A549 (cell line): ENCODE measurements around the gene GNG4. TPM values are rescaled to one million over a fixed set of nuclear protein-coding genes. Genes with fewer than 3 reads are reported as not detected.

Experiments used
- ATAC-seq, 2 experiments: fragments of 200-7000 bp in 1 of 2; fragments of >200 bp in 1 of 2; cut with Nextera tagmentation in 1 of 2; cut with Tn5 transposase in 1 of 2; 3 replicates each; pipeline versions ENCODE4 v1.8.0 to v1.9.1; 2018 to 2020; ENCODE audit warnings: mild to moderate bottlenecking in 1 of 2, moderate library complexity in 1 of 2
- CTCF ChIA-PET: fragments of 300-600 bp; sonication (Branson Sonifier 250); formaldehyde crosslinking; extraction: SDS; loops from one replicate; lab custom pipeline; 2021; ENCODE audit warnings: antibody characterized with exemption, inconsistent platforms; lab: Yijun Ruan, JAX
- POLR2A ChIA-PET: fragments of 350-600 bp; formaldehyde crosslinking; extraction: SDS; loops from one replicate; lab custom pipeline; 2021; ENCODE audit warnings: antibody characterized with exemption, inconsistent platforms; lab: Yijun Ruan, JAX
- DNase-seq, 2 experiments: peaks; one replicate each; pipeline versions ENCODE4 v3.0.0 to v3.0.0-alpha.2; 2011 to 2016; ENCODE audit warnings: low read depth in 1 of 2, low spot score in 1 of 2
- FAIRE-seq: peaks from 2 replicates; lab custom pipeline; 2011; peaks lifted over from hg19 to GRCh38; lab: Jason Lieb, UNC
- H3K27ac ChIP-seq, 2 experiments: fragments of >200 bp; sonication (Bioruptor Twin); formaldehyde crosslinking; 3 replicates each; pipeline ENCODE4 v1.5.1; 2016 to 2017
- H3K4me1 ChIP-seq: fragments of >200 bp; sonication (Bioruptor Twin); formaldehyde crosslinking; 3 replicates; pipeline ENCODE4 v1.6.1; 2016
- H3K4me2 ChIP-seq: fragments of >200 bp; sonication (Bioruptor Twin); formaldehyde crosslinking; 3 replicates; pipeline ENCODE4 v1.6.1; 2016
- H3K4me3 ChIP-seq: fragments of >200 bp; sonication (Bioruptor Twin); formaldehyde crosslinking; 3 replicates; pipeline ENCODE4 v1.5.1; 2016
- H3K9me3 ChIP-seq: fragments of >200 bp; sonication (Bioruptor Twin); formaldehyde crosslinking; 3 replicates; pipeline ENCODE4 v1.6.1; 2016
- CBX8 ChIP-seq: fragments of 200-600 bp; sonication (generic); IDR thresholded peaks from 2 replicates; pipeline ENCODE4 v1.6.1; 2016
- CHD2 ChIP-seq: fragments of 150-350 bp; IDR thresholded peaks from 2 replicates; pipeline ENCODE4 v1.6.1; 2014; ENCODE audit warnings: low read length; ENCODE audit not compliant: partially characterized antibody
- CHD4 ChIP-seq: fragments of 200-600 bp; sonication (generic); IDR thresholded peaks from 2 replicates; pipeline ENCODE4 v1.6.1; 2016; ENCODE audit warnings: antibody characterized with exemption, mild to moderate bottlenecking, borderline replicate concordance
- GATA3 ChIP-seq: IDR thresholded peaks from 2 replicates; pipeline ENCODE4 v1.6.1; 2012; ENCODE audit warnings: borderline replicate concordance
- HOXB13 ChIP-seq: fragments of 250-450 bp; sonication (Bioruptor Pico); IDR thresholded peaks from 2 replicates; pipeline ENCODE4 v1.5.0; 2020; ENCODE audit warnings: low read depth, mild to moderate bottlenecking, moderate library complexity
- HOXB5 ChIP-seq: fragments of 250-450 bp; sonication (Bioruptor Pico); IDR thresholded peaks from 2 replicates; pipeline ENCODE4 v1.5.0; 2020; ENCODE audit warnings: mild to moderate bottlenecking, moderate library complexity
- JUN ChIP-seq, 2 experiments: fragments of >200 bp; sonication (Bioruptor Twin); formaldehyde crosslinking; IDR thresholded peaks; 2 replicates in 1 of 2; 3 replicates in 1 of 2; pipeline ENCODE4 v1.6.1; 2016 to 2017
- KDM5A ChIP-seq: fragments of 200-600 bp; sonication (generic); IDR thresholded peaks from 2 replicates; pipeline ENCODE4 v1.6.1; 2016; ENCODE audit warnings: antibody characterized with exemption, mild to moderate bottlenecking
- MYC ChIP-seq: IDR thresholded peaks from 2 replicates; pipeline ENCODE4 v1.6.1; 2012; ENCODE audit warnings: mild to moderate bottlenecking, inconsistent platforms, low read length, improper control_type of control experiment, borderline replicate concordance
- NFE2L2 ChIP-seq: fragments of 150-350 bp; conservative IDR thresholded peaks from 2 replicates; pipeline ENCODE4 v1.6.1; 2014; ENCODE audit warnings: low read length
- PHF8 ChIP-seq: fragments of 200-600 bp; sonication (generic); IDR thresholded peaks from 2 replicates; pipeline ENCODE4 v1.6.1; 2016; ENCODE audit warnings: low read depth, mild to moderate bottlenecking, antibody characterized with exemption, moderate library complexity, borderline replicate concordance
- POLR2A ChIP-seq: IDR thresholded peaks from 2 replicates; pipeline ENCODE4 v1.6.1; 2012; ENCODE audit warnings: mild to moderate bottlenecking, low read length
- POLR2AphosphoS2 ChIP-seq: conservative IDR thresholded peaks from 2 replicates; pipeline ENCODE4 v1.6.1; 2012; ENCODE audit warnings: low read length, improper control_type of control experiment, inconsistent platforms
- RAD21 ChIP-seq, 2 experiments: fragments of >200 bp in 1 of 2; sonication (Bioruptor Twin) in 1 of 2; formaldehyde crosslinking in 1 of 2; IDR thresholded peaks in 1 of 2; conservative IDR thresholded peaks in 1 of 2; 2 replicates in 1 of 2; 3 replicates in 1 of 2; pipeline ENCODE4 v1.6.1; 2012 to 2018; ENCODE audit warnings: inconsistent platforms in 1 of 2
- RARB ChIP-seq: fragments of 250-450 bp; sonication (Bioruptor Pico); IDR thresholded peaks from 2 replicates; pipeline ENCODE4 v1.8.0; 2021; ENCODE audit warnings: mild to moderate bottlenecking, moderate library complexity
- RFX5 ChIP-seq: fragments of 450-650 bp; IDR thresholded peaks from 2 replicates; pipeline ENCODE4 v1.7.1; 2014; ENCODE audit warnings: antibody characterized with exemption, mild to moderate bottlenecking, moderate library complexity
- RNF2 ChIP-seq: fragments of 200-600 bp; sonication (generic); IDR thresholded peaks from 2 replicates; pipeline ENCODE4 v1.6.1; 2016; ENCODE audit warnings: low read depth, mild to moderate bottlenecking, antibody characterized with exemption, moderate library complexity, borderline replicate concordance
- SMC3 ChIP-seq: fragments of >200 bp; sonication (Bioruptor Twin); formaldehyde crosslinking; IDR thresholded peaks from 3 replicates; pipeline ENCODE4 v1.6.1; 2018; ENCODE audit warnings: inconsistent platforms
- SREBF2 ChIP-seq: fragments of 450-650 bp; IDR thresholded peaks from 2 replicates; pipeline ENCODE4 v1.6.1; 2014; ENCODE audit warnings: mild to moderate bottlenecking, moderate library complexity
- TP53 ChIP-seq: fragments of 250-450 bp; sonication (Bioruptor Pico); IDR thresholded peaks from 2 replicates; pipeline ENCODE4 v1.5.0; 2021; ENCODE audit warnings: mild to moderate bottlenecking, moderate library complexity
- ZC3H11A ChIP-seq: fragments of 450-650 bp; IDR thresholded peaks from 2 replicates; pipeline ENCODE4 v1.6.1; 2014; ENCODE audit warnings: antibody characterized with exemption, mild to moderate bottlenecking
- ZSCAN20 ChIP-seq: fragments of 250-450 bp; sonication (Bioruptor Pico); IDR thresholded peaks from 2 replicates; pipeline ENCODE4 v1.8.0; 2022; ENCODE audit warnings: mild to moderate bottlenecking, moderate library complexity
- whole genome bisulfite sequencing: methylation state at CpG from one replicate; pipeline ENCODE4 v1.1.6; 2017; ENCODE audit errors: missing lambda C conversion rate; 5-methylcytosine and 5-hydroxymethylcytosine counted together
- polyA plus RNA-seq, 4 experiments: library from polyadenylated mRNA; depleted of rRNA in 3 of 4; stranded (reverse); fragments of >200 nt; fragmentation: RNase III in 1 of 4; extraction: RNeasy Plus Mini Kit Qiagen cat#74134 plus additional on column Dnase treatment in 1 of 4; gene quantifications; 2 replicates in 3 of 4; 3 replicates in 1 of 4; pipeline ENCODE4 v1.2.3, GENCODE V29; 2011 to 2017
- TF ChIP-seq, protein P1 (sequence below): fragments of 250-450 bp; sonication (Bioruptor Pico); IDR thresholded peaks from 2 replicates; pipeline ENCODE4 v1.5.0; 2020; ENCODE audit warnings: low read depth, mild to moderate bottlenecking, moderate library complexity
- TF ChIP-seq, protein P2 (sequence below): IDR thresholded peaks from 2 replicates; pipeline ENCODE4 v1.6.1; 2012
- TF ChIP-seq, protein P3 (sequence below): fragments of 450-650 bp; IDR thresholded peaks from 2 replicates; pipeline ENCODE4 v1.6.1; 2014; ENCODE audit warnings: antibody characterized with exemption

Gene GNG4
- polyA plus RNA-seq, 2 of the 4 experiments (the other 2 are of a cell fraction): 10.5 to 16.3 TPM

DNA sequence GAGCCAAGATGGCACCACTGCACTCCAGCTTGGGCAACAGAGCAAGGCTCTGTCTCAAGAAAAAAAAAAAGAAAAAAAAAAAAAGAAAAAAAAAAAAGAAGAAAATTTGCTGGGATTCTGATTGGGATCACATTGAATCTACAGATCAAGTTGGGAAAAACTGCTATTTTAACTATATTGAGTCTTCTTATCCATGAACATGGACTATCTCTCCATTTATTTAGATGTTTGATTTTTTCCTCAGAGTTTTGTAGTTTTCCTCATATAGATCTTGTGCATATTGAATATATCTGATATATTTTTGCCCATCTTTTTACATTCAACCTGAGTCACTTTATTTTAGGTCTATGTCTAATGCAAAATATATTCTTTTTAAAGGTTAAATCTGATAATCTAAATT lies 87.0 kb downstream of the GNG4 start:
- ChIA-PET POLR2A (no interaction called here), CTCF (no interaction called here)
- H3K4me2 ChIP-seq: no peak overlapping the region
- FAIRE-seq (no peak), ATAC-seq (no peak), DNase-seq (no peak)
- H3K9me3 ChIP-seq: no peaks in the 10 kb centered on the region; the same call in 2 of the 3 replicates
- no peak overlapping the region for H3K4me3 ChIP-seq
- H3K27ac ChIP-seq: no peak overlapping the region
- no peak for TF ChIP-seq RARB
- no peak for TF ChIP-seq JUN (IDR thresholded peaks at IDR 0.05)
- TF ChIP-seq CHD4: no peak
- no peak for TF ChIP-seq POLR2AphosphoS2
- TF ChIP-seq, protein P1, sequence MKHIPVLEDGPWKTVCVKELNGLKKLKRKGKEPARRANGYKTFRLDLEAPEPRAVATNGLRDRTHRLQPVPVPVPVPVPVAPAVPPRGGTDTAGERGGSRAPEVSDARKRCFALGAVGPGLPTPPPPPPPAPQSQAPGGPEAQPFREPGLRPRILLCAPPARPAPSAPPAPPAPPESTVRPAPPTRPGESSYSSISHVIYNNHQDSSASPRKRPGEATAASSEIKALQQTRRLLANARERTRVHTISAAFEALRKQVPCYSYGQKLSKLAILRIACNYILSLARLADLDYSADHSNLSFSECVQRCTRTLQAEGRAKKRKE (CRISPR knock-in tag): no peak
- no peak for TF ChIP-seq RNF2
- no peak for TF ChIP-seq HOXB5 (CRISPR knock-in tag)
- no peak for TF ChIP-seq CHD2
- no peak for TF ChIP-seq HOXB13 (CRISPR knock-in tag)
- no peak for TF ChIP-seq TP53 (CRISPR knock-in tag)
- TF ChIP-seq SMC3: no peak
- no peak for TF ChIP-seq NFE2L2
- TF ChIP-seq RFX5: no peak
- TF ChIP-seq, protein P2, sequence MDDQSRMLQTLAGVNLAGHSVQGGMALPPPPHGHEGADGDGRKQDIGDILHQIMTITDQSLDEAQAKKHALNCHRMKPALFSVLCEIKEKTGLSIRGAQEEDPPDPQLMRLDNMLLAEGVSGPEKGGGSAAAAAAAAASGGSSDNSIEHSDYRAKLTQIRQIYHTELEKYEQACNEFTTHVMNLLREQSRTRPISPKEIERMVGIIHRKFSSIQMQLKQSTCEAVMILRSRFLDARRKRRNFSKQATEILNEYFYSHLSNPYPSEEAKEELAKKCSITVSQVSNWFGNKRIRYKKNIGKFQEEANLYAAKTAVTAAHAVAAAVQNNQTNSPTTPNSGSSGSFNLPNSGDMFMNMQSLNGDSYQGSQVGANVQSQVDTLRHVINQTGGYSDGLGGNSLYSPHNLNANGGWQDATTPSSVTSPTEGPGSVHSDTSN: no peak
- TF ChIP-seq POLR2A: no peak
- TF ChIP-seq, protein P3, sequence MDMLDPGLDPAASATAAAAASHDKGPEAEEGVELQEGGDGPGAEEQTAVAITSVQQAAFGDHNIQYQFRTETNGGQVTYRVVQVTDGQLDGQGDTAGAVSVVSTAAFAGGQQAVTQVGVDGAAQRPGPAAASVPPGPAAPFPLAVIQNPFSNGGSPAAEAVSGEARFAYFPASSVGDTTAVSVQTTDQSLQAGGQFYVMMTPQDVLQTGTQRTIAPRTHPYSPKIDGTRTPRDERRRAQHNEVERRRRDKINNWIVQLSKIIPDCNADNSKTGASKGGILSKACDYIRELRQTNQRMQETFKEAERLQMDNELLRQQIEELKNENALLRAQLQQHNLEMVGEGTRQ: no peak
- no peak for TF ChIP-seq MYC
- no peaks in the 10 kb centered on the region for H3K4me1 ChIP-seq

DNA sequence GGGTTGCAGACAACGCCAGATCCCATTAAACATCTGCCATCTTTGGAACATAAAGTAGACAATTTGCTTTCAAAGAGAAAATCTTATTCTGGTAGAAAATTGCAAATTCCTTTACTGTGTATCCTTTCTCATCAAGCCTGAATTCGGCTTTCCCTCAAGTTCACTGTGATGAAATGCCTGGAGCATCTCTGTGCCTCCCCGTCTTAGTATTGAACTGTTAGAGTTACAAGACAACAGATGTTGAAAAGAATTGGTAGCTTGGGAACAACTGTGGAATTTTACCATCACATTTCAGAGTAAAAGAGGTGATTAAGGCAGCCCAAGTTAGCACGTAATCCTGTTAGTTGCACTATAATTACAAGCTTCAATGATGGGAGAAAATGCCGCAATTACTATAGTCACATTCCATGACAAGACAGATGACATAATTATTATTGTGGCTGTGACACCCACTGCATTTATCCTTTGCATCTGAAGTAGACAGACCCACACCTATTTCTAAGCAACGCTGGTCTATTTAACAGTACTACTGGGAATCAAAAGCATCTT lies 90.9 kb downstream of the GNG4 start:
- Histone ChIP-seq H3K4me3 (no peak overlapping the region), H3K4me1 (no peaks in the 10 kb centered on the region), H3K4me2 (no peak overlapping the region), H3K27ac (no peak overlapping the region), H3K9me3 (no peaks in the 10 kb centered on the region; the same call in 2 of the 3 replicates)
- FAIRE-seq (no peak), ATAC-seq (no peak), DNase-seq (no peak)
- ChIA-PET POLR2A (no interaction called here), CTCF (interaction anchor here (1.1 to 1.5 kb wide), 2 partner anchors 10 to 225 kb away, joined by 3 to 4 read pairs; no protein-coding TSS in a partner anchor)
- 72% methylated on average over 6 of the region's 6 CpGs for WGBS
- no peak for TF ChIP-seq RAD21 (conservative IDR thresholded peaks at IDR 0.05 in 1 of 2, IDR thresholded peaks at IDR 0.05 in 1 of 2)

DNA sequence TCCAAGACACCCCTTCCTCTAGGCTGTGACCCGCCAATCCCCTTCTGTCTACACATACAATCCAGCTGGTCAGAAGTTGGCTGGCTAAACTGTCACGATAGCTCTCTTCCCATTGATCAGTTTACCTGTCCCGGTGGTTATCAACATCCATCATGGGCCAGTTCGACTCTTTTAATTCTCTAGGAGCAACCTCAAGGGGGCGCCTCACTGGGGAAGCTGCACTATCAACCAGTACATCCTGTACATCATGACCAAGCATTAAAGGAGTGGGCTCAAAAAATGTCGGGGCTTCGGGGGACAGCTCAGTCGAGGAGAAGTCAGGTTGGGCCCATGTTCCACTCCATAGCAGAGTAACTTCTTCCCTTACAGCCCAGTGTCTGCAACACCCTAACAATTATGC lies 92.1 kb downstream of the GNG4 start:
- no peak overlapping the region for H3K27ac ChIP-seq
- H3K4me1 ChIP-seq: no peaks in the 10 kb centered on the region
- peak; percentile 24 to 46; a peak in 3 of 6 replicates for ATAC-seq
- TF ChIP-seq CBX8: no peak
- TF ChIP-seq RARB: no peak
- no peak for TF ChIP-seq TP53 (CRISPR knock-in tag)
- TF ChIP-seq, protein P2: no peak
- TF ChIP-seq KDM5A: no peak
- no peak for TF ChIP-seq HOXB13 (CRISPR knock-in tag)
- TF ChIP-seq, protein P3: no peak
- TF ChIP-seq JUN (IDR thresholded peaks at IDR 0.05): no peak
- TF ChIP-seq HOXB5 (CRISPR knock-in tag): no peak
- TF ChIP-seq ZC3H11A: no peak
- no peak for TF ChIP-seq ZSCAN20 (CRISPR knock-in tag)
- no peak for TF ChIP-seq PHF8
- TF ChIP-seq GATA3: no peak
- TF ChIP-seq SREBF2: no peak
- 79% methylated on average over 8 of the region's 8 CpGs for WGBS
- no peak for FAIRE-seq
- H3K9me3 ChIP-seq: no peaks in the 10 kb centered on the region; the same call in 2 of the 3 replicates
- no peak overlapping the region for H3K4me2 ChIP-seq
- H3K4me3 ChIP-seq: no peak overlapping the region
- no peak for DNase-seq
- ChIA-PET CTCF (interaction anchor here (0.5 to 1.5 kb wide), 3 partner anchors 9 to 402 kb away, joined by 4 read pairs; no protein-coding TSS in a partner anchor), POLR2A (no interaction called here)
